Measurements from ENCODE around the gene SLC35F6.

- no peak for TF ChIP-seq CTCF (conservative IDR thresholded peaks at IDR 0.05; ENCODE audit: low read depth, low read length)
- no peak for TF ChIP-seq EZH2 (IDR thresholded peaks at IDR 0.05; ENCODE audit: low read length, unreplicated experiment)
- no peak for TF ChIP-seq EZH2phosphoT487 (IDR thresholded peaks at IDR 0.05; ENCODE audit: borderline replicate concordance, low read length)
Observed at GRCh38 chr2:26778098-26778497, 14.0 kb downstream of the SLC35F6 start.
